ENCODE results near the gene DNAJB14.

- no peak for TF ChIP-seq POLR2AphosphoS5 (IDR thresholded peaks at IDR 0.05; ENCODE audit: low read depth, low read length)
- TF ChIP-seq REST (IDR thresholded peaks at IDR 0.05; ENCODE audit: insufficient read depth in 1 of 2, low read depth in 2 of 2, low read length in 1 of 2) = no peak
- TF ChIP-seq, protein P1, sequence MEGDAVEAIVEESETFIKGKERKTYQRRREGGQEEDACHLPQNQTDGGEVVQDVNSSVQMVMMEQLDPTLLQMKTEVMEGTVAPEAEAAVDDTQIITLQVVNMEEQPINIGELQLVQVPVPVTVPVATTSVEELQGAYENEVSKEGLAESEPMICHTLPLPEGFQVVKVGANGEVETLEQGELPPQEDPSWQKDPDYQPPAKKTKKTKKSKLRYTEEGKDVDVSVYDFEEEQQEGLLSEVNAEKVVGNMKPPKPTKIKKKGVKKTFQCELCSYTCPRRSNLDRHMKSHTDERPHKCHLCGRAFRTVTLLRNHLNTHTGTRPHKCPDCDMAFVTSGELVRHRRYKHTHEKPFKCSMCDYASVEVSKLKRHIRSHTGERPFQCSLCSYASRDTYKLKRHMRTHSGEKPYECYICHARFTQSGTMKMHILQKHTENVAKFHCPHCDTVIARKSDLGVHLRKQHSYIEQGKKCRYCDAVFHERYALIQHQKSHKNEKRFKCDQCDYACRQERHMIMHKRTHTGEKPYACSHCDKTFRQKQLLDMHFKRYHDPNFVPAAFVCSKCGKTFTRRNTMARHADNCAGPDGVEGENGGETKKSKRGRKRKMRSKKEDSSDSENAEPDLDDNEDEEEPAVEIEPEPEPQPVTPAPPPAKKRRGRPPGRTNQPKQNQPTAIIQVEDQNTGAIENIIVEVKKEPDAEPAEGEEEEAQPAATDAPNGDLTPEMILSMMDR (IDR thresholded peaks at IDR 0.05) = no peak
- no peak for TF ChIP-seq SIN3A (IDR thresholded peaks at IDR 0.05; ENCODE audit: borderline replicate concordance, insufficient read depth, low read depth, low read length)
Measured at GRCh38 chr4:99915449-99915848, 31.0 kb downstream of the DNAJB14 start.

Measured in Panc1 (cell line).